ENCODE measurements around the gene RAD51B.

The RAD51B gene

DNA sequence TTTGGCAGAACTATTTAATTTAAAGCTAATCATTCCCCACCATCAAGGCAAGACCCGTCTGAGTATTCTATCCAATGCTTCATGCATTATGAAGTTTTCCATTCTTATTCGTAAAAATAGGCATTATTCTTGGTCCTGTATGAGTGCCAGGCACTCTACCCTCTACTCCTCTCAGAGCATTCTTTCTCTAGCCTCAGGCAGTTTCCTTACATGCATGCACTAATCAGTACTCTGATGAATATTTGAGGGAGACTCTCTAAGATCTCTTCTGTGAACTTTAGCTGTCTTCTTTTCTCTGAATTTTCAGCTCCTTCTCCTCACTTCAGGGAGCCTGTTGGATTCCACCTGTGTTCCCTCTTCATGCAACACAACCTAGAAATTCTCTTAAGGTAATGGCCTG lies 334.7 kb downstream of the RAD51B start:
- DNase-seq: no peak

DNA sequence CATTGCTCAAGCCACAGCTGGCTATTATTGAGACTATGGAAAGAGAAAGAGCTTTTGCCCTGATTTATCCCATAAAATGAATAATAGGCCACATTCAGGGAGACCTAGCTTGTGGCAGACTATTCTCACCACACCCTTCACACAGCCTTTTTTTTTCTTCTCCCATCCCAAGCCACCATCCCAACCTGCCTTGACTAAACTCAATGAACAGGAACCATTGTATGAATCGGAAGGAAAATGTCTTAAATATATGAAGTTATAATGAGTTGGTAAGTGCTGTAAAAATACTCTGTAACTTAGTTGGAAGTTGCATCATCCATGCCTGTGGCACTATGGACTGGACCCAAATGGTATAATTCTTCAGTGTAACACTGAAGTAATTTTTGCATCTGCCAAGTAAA lies 338.4 kb downstream of the RAD51B start:
- DNase-seq: no peak

DNA sequence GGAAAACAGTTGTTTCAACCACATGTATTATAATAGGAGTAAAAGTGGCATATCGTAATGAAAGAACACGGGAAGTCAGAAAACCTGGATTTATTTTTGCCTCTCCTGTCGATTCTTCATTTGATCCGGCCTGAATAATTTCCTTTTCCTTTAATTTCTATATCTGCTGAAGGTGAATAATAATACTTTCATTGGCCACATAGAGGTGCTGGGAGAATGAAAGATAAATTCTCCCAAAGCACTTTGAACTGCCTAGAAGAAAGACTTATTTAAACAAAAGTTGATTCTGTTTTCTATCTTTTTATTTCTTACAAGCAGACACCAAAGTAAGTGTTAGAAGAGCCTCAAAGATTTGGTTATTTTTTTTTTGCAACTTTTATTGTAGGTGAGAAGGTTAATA lies 339.1 kb downstream of the RAD51B start:
- no peak for DNase-seq

DNA sequence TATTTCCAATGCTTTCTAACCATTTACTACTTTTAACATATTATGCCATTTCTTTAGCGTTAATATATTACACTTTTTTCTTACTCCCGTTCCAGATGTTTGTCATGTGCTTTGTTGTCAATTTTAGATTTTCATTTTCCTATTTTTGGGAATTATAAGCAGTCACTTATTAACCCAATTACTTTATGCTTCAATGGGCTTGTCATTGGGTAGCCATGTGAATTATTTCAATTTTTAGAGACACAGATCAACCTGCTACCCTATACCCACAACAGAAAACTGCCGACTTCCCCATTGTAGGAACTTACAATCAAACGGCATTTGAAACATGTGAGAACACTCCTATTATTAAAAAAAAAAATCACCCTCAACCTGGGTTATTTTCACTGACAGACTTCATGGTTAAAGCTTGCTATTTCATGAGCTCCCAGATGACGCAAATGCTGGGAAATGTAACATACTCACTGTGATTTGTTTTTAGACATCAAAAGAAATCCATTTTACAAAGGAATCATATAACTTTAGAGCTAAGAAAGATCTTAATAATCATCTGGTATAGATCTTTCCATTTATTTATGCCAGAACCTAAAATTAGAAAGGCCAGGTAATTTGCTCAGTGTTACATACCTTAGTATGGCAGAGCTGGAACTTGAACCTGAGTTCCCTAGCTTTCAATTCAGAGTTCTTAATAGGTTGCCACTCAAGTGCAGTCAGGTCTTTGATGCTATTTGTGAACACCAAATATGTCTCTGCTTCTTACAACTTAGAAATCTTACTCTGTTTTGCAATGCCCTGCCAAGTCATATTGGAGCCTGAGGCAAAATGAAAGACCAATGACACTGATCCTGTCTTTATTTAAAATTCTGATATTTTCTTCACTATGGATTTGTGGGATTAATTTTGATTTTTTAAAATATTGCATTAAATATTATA lies 340.4 kb downstream of the RAD51B start:
- DNase-seq: no peak

DNA sequence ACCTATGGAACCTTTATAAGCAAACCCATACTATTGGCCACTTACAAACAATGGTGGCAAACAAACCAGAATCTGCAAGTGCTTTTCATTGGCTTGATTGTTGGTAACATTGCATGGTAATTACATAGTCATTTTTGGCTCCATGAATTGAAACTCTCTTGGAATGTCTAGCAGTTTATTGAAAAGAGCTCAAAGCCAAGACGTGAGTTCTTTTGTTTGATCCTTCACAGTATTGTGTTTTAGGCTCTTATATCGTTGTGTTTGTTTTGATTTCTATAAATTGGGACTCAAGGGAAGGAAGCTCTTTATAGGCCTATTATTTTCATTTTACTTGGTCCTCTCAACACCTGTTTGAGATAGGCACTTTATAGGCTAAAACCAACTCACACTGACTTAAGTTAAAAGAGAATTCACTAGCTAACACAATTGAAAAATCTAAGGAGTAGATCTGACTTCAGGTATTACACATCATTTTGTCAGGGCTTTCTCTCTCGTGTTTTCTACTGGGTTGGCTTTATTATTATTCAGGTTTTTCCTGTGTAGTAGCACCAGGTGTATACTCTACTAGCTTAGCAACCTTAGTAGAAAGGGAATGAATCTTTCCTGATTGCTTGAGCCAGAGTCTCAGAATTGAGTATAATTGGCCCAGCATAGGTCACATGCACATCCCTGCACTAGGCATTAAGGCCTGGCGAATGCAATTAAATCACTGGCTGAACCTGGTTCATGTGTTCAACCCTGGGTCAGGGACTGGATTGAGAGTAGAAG lies 341.4 kb downstream of the RAD51B start:
- no peak for DNase-seq

DNA sequence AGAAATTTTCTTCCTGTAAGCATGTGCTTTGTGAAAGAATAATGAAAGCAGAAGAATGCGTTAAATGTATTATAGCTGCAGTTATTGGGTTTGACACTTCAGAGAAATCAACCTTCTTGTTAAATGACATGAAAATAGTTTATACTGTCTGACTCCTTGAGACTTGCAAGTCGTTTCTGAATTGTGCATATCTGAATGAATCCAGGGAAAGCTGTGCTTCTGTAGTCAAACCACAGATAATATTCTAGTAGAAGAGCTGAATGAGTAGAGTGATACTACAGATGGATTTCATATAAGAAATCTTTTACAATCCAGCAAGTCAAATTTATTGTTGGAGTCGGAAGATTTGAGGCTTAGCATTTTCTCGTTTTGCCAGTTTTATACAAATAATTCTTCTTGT lies 343.3 kb downstream of the RAD51B start:
- no peak for DNase-seq

DNA sequence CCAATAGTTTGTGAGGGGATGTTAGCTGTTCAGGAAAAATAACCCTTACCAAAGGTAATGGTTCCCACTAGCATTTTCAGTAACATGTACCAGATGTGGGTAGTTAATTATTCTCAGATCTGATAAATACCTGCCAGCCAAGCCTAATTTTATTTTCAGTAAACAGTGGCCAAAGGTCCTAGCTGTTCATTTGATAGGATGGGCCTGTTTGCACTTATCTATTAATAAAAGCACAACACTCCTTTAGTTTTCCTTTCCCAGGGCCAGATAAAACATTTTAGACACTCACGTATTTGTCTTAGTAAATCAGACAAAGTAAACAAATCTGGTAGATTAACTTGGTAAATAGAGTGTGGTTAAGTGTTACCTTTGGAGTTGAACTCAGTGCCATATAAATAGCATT lies 345.1 kb downstream of the RAD51B start:
- no peak for DNase-seq

DNA sequence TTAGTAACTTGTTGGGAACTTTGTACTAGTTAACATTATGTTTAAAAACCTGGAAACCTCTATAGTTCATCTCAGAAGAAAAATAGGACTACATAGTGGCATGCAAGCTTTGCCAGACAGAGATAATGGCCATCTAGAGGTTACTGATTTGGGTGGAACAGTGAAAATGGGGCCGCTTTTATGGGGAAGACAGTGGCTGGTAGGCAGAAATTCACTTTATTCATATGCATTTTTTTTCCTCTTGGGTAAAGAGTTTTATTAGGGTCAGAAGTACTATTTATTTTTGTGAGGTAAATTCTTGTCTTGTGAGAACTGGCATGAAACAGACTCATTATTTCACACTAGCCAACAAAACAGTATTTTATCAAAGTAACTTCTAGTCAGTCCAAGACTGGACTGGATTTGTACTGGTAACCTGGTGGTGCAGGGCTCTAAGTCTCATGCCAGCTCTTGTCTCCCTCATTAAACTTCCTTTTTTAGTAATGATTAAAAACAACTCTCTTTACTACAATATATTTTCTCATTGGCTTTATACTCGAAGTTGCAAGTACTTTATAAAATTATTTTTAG lies 345.8 kb downstream of the RAD51B start:
- DNase-seq: no peak

DNA sequence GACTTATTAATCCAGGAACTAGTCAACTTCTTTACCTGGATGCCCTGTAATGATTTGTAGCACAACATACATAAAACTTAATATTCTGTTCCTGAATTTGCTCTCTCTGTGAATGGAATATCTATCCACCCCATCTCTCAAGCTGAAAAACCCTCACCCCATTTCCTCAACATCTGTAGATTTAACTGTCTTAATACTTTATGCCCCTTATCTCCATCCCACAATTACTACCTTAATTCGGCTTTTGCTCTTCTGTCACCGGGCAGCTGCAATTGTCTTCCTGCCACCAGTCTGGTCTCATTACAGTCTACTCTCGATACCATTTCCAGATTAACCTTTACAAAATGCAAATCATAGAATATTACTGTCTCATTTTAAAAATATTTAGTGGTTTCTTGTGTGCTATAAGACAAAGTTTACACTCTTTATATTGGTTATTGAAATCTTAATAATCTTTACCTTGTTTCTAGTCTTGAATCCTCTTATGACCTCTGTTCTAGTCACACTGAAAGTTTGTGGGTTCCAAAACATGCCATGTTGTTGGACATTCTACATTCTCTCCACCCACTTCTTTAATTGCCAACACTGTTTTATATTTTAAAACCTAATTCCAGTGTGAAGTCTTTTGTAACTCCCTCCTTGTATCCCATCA lies 347.3 kb downstream of the RAD51B start:
- no peak for DNase-seq

DNA sequence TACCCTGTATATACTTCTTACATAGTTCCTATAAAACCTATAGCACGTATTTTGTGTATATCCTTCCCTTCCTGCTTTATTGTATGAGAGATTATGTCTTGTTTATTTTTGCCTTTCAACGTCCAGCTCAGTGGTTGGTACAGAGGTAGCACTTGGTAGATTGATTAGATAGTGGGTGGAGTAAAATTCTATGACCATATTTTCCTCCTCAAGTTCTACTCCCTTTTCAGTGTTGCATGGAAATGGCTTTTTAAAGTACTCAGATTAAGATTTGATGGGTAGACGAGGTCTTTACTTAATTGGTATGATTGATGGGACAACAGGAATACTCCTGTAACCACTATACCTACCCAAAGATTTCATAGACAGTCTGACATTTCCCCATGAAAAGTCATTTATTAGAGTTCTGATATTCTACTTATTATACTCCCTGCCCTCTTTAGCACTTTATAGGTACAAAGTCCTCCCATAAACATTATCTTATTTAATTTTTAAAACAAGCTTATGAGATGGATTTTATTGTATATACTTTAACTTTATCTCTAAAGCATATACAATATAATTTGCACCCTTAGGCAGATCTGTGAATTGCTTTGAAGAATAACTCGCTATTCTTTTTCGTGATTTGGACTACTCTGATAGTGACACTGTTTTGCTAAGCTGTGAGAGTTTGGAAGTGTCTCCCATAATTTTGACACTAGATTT lies 348.0 kb downstream of the RAD51B start:
- no peak for DNase-seq

DNA sequence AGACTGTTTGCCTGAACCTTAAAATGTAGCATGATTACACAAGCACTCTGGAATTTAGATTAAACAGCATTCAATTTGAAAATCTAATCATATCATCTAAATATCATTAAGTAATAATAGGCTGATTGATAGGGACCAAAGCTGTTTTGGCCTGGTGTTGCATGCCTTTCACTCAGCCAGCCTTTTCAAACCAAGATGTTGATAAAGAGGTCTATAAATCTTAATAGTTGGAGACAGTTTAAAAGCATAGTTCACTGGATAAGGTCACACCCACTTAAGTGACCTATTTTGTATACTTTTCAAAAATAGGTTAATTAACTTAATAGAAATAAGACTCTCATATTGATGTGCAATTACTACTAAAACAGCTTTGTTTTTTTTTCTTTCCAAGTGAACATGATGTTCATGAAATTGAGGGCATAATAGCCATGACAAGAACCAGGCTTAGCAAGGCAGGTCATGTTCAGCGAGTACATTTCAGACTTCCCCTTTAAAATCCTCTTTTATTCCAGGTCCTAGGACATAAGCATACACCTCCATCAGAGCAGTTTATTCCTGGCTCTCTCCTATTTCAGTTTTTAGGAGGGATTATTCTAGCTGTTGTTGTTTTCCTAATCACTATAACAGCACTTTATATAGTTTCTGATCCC lies 349.0 kb downstream of the RAD51B start:
- no peak for DNase-seq

DNA sequence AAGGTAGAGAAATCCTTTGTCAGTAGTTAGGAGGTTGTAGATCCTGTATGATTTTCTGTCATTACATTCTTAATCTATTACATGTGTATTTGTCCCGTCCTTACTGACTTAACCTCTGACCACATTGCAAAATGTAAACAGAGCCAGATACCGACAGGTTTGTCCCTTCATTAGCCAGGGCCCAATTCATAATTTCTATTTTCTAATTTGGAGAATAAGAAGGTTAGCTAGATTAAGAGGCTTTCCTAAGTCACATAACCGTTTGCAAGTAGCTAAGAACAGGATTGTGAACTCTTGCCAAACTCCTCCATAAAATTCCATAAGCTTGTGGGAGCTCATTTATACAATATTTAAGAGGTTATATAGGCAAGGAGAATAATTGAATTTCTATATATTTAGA lies 352.6 kb downstream of the RAD51B start:
- DNase-seq: no peak

DNA sequence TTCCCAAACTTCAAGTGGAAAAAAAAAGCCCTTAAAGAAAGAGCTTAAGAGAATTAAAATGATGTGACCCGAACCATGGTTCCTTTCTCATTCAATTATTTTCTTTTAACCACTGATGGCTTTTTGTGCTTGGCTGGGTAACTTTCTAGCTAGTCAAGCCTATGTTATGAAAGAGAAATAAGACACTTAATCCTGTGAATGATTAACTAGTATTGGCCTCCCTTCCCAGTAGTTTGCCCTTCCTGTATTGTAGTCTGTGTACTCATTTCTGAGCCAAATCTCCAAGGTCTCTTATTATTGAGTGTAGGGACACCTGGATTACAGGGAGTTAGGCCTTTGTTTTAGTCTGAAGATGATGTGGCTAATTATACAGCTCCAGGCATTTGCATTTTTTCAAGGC lies 353.0 kb downstream of the RAD51B start:
- no peak for DNase-seq

DNA sequence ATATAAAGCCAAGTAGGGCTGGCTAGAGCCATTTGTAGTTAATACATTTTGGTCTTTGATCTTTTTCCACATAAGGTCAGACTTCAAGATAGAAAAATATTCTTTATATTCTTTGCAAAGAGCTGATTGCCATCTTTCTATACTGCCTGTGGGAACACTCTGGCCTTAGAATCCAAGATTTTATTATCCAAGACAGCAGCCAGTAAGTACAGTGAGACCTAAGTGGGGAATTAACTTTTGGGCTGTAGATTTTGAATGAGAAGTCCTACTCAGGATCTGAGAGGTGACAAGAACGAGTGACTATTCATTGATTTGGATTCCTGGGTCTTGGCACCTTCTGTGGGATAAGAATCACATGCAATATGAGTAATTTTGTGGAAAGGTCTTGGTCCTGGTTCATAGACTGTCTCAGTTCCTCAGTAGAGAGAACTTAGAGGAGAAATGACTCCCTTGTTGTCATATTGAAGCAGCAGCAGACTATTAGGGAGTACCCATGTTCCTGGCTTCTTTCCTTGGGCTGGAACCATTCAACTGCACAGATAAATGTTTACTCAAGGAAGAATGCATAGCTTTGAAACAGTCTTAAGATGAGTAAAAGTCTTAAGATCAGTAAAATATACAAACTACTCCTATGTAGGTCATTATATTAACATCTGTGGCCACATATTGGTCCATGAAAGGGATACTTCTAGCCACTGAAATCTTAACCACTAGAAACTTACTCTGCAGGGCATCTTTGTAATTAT lies 353.8 kb downstream of the RAD51B start:
- no peak for DNase-seq

DNA sequence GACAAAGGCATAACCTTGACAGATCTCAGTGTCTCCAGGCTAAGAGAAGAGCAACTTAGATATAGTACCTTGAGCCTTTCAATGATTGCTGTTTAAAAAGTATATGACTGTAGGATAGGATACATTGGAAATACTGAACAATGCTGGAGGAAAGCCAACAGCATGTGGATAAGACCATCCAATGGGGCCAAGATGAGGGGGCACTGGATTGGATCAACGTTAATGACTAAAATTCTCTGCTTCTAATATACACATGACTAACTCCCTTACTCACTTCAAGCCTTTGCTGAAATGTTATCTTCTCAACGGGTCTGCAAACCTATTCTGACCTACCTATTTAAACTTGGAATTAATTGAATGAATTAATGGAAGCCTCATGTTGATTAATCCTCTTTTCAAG lies 354.9 kb downstream of the RAD51B start:
- no peak for DNase-seq

DNA sequence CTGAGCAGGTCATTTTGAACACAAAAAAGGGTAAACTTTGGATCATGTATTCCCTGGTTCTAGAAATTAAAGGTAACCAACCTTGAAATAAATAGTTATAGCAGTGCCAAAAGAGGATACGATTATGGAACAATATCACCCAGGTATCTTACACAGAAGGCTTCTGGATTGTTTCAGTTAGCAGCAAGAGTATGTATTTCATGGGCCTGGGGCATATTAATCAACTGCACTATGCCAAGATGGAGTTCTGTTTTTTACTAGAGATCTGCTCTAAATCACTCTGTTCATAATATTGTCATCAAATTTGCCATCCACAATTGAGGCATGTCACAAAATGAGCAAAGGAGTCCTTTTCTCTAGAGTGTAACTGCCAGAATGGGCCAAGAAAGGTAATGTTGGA lies 357.1 kb downstream of the RAD51B start:
- no peak for DNase-seq

DNA sequence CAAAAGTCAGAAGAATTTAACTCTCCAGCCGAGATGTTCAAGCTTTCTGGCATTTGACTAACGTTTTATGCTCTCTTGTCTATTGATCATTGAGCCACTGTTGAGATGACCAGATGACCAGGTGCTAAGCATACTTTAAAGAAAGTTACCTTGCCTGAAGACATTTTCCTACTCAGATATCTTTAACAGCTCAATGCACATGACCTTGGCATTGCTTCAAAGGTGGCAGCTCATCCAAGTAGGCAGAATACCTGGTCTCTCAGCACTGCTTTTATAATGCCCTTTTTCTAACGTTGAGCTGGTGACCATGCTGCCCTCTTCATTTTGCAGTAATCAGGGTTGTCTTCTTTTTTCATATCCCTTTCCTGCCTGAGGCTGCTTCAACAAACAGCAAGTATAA lies 358.1 kb downstream of the RAD51B start:
- no peak for DNase-seq

DNA sequence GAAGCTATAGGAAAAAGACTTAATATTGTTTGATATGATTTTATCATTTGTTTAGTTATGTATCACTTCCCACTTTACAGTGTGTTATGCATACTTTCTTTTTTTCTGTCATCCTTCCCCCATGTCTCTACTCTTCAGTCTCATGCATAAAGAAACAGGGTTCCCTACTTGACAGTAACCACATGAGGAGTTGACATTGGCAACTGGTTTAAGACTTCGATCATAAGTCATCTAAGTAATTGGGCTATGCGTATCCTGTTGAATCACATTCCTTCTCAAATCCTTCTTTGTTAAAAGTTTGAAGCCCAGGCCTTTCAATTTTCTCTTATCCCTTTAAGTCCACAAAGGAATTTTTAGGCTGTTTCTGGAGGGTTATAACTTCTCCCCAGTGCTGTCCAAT lies 358.7 kb downstream of the RAD51B start:
- DNase-seq: no peak

DNA sequence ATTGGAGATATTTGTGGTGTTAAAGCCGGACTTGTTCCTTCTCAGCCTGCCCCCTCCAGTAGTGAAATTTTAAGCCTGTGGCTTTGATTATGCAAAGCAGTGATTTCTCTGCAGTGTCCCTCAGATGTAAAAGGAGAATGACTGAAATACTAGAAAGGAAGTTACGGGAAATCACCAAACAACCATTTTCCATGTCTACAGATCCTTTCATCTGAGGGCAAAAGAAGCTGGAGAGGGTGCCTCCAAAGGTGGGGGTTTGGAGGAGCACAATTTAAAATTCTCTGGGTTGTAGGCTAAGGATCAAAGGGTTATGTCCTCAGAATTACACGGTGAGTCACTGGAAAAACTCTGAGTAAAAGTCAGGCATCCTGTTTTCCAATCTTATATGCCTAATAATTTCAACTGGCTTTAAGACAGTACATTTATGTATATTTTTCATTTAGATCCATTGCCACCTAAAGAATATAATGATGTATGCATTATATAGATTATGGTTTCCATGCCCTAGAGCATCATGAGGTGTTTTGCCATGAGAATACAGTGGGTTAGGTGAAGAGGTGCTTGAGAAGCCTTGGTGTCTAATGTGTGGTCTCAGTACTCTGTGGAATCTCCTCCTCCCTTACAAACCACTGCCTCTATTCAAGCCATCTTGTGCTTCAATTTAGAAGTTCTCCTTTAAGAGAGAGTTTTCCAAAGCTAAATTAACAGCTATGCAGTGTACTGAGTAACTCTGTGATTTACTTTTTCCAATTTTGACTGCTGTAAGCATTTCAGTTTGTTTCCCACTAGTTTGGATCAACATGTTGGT lies 362.1 kb downstream of the RAD51B start:
- no peak for DNase-seq

DNA sequence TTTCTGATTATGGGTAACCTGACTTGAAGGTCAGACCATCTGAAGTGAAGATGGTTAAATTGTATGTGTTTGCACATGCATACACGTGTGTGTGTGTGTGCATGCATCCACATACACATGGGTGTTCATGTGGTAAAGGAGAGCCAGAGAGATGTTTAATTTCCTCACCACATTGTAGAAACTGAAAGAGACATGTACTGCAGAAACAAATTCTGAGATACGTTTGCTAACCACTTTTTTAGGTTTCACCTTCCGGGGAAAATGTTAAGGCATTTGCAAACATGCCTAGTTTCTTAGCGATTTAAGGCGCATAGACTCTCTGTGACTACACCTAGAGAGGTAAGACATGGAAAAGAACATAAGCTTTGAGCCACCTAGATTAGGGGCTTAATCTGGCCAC lies 362.9 kb downstream of the RAD51B start:
- DNase-seq: no peak
